Immature natural killer cell (primary cell): Measurements from ENCODE around the gene GRIFIN. TPM values are rescaled to one million over a fixed set of nuclear protein-coding genes. Genes with fewer than 3 reads are reported as not detected.

Source experiments
- DNase-seq, 3 donors: peaks; one replicate each; pipeline ENCODE4 v3.0.0; 2022; ENCODE audit warnings: mixed read lengths in 1 of 3
- H3K27ac Mint-ChIP-seq, 6 donors: one replicate each; pipeline ENCODE4 v1.8.0; 2020; ENCODE audit warnings: mixed read lengths in 6 of 6, mild to moderate bottlenecking in 5 of 6, inconsistent platforms in 4 of 6, moderate library complexity in 3 of 6
- H3K27me3 Mint-ChIP-seq, 3 donors: one replicate each; pipeline ENCODE4 v1.8.0; 2020 to 2021; ENCODE audit warnings: low read depth in 3 of 3, mild to moderate bottlenecking in 3 of 3, mixed read lengths in 3 of 3, moderate library complexity in 3 of 3, inconsistent platforms in 1 of 3
- H3K36me3 Mint-ChIP-seq, 3 donors: one replicate each; pipeline ENCODE4 v1.8.0; 2020; ENCODE audit warnings: mixed read lengths in 3 of 3, inconsistent platforms in 2 of 3, mild to moderate bottlenecking in 2 of 3
- H3K4me1 Mint-ChIP-seq, 2 donors: one replicate each; pipeline ENCODE4 v1.8.0; 2020; ENCODE audit warnings: inconsistent platforms in 2 of 2, mild to moderate bottlenecking in 2 of 2, mixed read lengths in 2 of 2, moderate library complexity in 1 of 2
- H3K4me3 Mint-ChIP-seq, 5 donors: one replicate each; pipeline ENCODE4 v1.8.0; 2020; ENCODE audit warnings: mild to moderate bottlenecking in 5 of 5, mixed read lengths in 5 of 5, inconsistent platforms in 3 of 5, moderate library complexity in 3 of 5
- H3K9me3 Mint-ChIP-seq, 6 donors: one replicate each; pipeline ENCODE4 v1.8.0; 2020; ENCODE audit warnings: mild to moderate bottlenecking in 6 of 6, mixed read lengths in 6 of 6, inconsistent platforms in 4 of 6, moderate library complexity in 3 of 6
- polyA plus RNA-seq, 3 donors: library from polyadenylated mRNA; unstranded; fragments of 300-500 nt; fragmentation: Illumina TruSeq; gene quantifications; one replicate each; pipeline ENCODE4 v1.2.3, GENCODE V29; 2021

GRIFIN gene
- polyA plus RNA-seq, 3 donors from 2014 or later, result not detected

- DNase-seq, result no peak
- Mint-ChIP-seq H3K27me3 (peaks cover 7 to 24% (median 13%) of the 10 kb centered on the region in 3 donors), H3K27ac (peak overlapping the region; percentile 96 to 98 (median 97)), H3K4me3 (peak overlapping the region; percentile 76 to 84 (median 80)), H3K9me3 (no peaks in the 10 kb centered on the region), H3K4me1 (peaks cover 54 to 56% of the 10 kb centered on the region in 2 donors), H3K36me3 (no peaks in the 10 kb centered on the region)
Measured at GRCh38 chr7:2509298-2509906, 33.2 kb upstream of the GRIFIN start.

GRCh38 chr7:2508327-2509215 is 32.4 kb upstream of the GRIFIN start:
- peaks cover 9 to 26% (median 16%) of the 10 kb centered on the region in 3 donors for H3K27me3 Mint-ChIP-seq
- H3K9me3 Mint-ChIP-seq, result no peaks in the 10 kb centered on the region
- H3K4me3 Mint-ChIP-seq, result peak overlapping the region; percentile 76 to 84 (median 80)
- no peaks in the 10 kb centered on the region for H3K36me3 Mint-ChIP-seq
- peak; percentile 86 to 88 (median 87) for DNase-seq
- peaks cover 54 to 56% of the 10 kb centered on the region in 2 donors for H3K4me1 Mint-ChIP-seq
- H3K27ac Mint-ChIP-seq, result peak overlapping the region; percentile 96 to 98 (median 97)

- peak overlapping the region in 4 of 5 donors; percentile 79 to 84 (median 81) for H3K4me3 Mint-ChIP-seq
- peak overlapping the region; percentile 96 to 98 (median 97) for H3K27ac Mint-ChIP-seq
- DNase-seq, result no peak
- H3K9me3 Mint-ChIP-seq, result no peaks in the 10 kb centered on the region
- H3K4me1 Mint-ChIP-seq, result peaks cover 50 to 52% of the 10 kb centered on the region in 2 donors
- no peaks in the 10 kb centered on the region for H3K36me3 Mint-ChIP-seq
- H3K27me3 Mint-ChIP-seq, result peaks cover 9 to 25% (median 16%) of the 10 kb centered on the region in 3 donors
Measured at GRCh38 chr7:2507917-2508306, 31.7 kb upstream of the GRIFIN start.

- no peak for DNase-seq
- peaks cover 9 to 25% (median 14%) of the 10 kb centered on the region in 3 donors for H3K27me3 Mint-ChIP-seq
- peaks cover 44 to 47% of the 10 kb centered on the region in 2 donors for H3K4me1 Mint-ChIP-seq
- H3K36me3 Mint-ChIP-seq, result no peaks in the 10 kb centered on the region
- no peaks in the 10 kb centered on the region for H3K9me3 Mint-ChIP-seq
- H3K27ac Mint-ChIP-seq, result peak overlapping the region in 1 of 6 donors; percentile 97
- H3K4me3 Mint-ChIP-seq, result no peak overlapping the region
Measured at GRCh38 chr7:2507208-2507916, 31.2 kb upstream of the GRIFIN start.

- H3K4me1 Mint-ChIP-seq, result peaks cover 25 to 29% of the 10 kb centered on the region in 2 donors
- DNase-seq, result no peak
Measured at GRCh38 chr7:2505401-2505800, 29.2 kb upstream of the GRIFIN start.

GRCh38 chr7:2504889-2505375 is 28.7 kb upstream of the GRIFIN start:
- H3K27ac Mint-ChIP-seq, result no peak overlapping the region
- no peaks in the 10 kb centered on the region for H3K9me3 Mint-ChIP-seq
- DNase-seq, result no peak
- H3K4me1 Mint-ChIP-seq, result peaks cover 20 to 25% of the 10 kb centered on the region in 2 donors
- H3K36me3 Mint-ChIP-seq, result no peaks in the 10 kb centered on the region
- peaks cover 9 to 16% (median 14%) of the 10 kb centered on the region in 3 donors for H3K27me3 Mint-ChIP-seq
- H3K4me3 Mint-ChIP-seq, result no peak overlapping the region

More at GRCh38 chr7:2505401-2505800, 29.2 kb upstream of the GRIFIN start:
- H3K4me3 Mint-ChIP-seq, result no peak overlapping the region
- H3K36me3 Mint-ChIP-seq, result no peaks in the 10 kb centered on the region
- H3K27me3 Mint-ChIP-seq, result peaks cover 9 to 16% (median 14%) of the 10 kb centered on the region in 3 donors
- no peak overlapping the region for H3K27ac Mint-ChIP-seq
- no peaks in the 10 kb centered on the region for H3K9me3 Mint-ChIP-seq

DNA sequence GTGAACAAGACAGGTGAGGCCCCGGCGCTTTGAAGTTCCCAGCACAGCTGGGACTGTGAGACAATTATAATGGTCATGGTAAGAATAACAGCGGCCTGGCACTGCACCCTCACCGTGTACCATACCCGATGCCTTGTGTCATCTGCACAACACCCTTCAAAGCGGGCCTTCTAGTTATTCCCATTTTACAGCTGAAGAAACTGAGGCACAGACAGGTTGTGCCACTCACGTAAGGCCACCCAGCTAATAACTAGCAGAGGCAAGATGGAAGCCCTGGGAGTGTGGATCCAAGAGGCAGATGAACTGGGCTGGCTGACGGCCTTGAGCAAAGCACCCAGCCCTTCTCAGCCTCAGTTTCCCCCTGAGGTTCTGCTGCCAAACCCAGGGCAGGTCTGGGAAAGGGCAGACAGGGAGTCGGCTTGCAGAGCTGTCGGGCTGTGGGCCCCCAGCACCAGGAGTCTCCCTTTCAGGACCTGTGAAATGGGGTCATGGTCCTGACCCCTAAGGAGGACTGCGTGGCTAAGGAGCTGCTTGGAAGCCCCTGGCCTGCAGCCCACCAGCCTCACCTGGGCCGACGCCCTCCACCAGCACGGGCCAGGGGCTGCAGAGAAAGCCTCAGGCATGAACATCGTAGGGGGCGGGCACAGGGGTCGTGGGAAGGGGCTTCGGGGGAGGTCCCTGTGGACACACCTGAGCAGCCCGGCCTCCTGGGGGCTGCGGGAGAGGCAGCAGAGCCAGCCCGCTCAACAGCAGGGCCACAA is 28.1 kb upstream of the GRIFIN start:
- DNase-seq, result no peak
- no peaks in the 10 kb centered on the region for H3K36me3 Mint-ChIP-seq
- no peaks in the 10 kb centered on the region for H3K9me3 Mint-ChIP-seq
- H3K4me3 Mint-ChIP-seq, result no peak overlapping the region
- H3K27me3 Mint-ChIP-seq, result peaks cover 9 to 16% (median 14%) of the 10 kb centered on the region in 3 donors
- peaks cover 16 to 19% of the 10 kb centered on the region in 2 donors for H3K4me1 Mint-ChIP-seq
- H3K27ac Mint-ChIP-seq, result no peak overlapping the region

GRCh38 chr7:2503056-2503941 is 27.1 kb upstream of the GRIFIN start:
- H3K4me1 Mint-ChIP-seq, result peaks cover 6 to 10% of the 10 kb centered on the region in 2 donors

DNA sequence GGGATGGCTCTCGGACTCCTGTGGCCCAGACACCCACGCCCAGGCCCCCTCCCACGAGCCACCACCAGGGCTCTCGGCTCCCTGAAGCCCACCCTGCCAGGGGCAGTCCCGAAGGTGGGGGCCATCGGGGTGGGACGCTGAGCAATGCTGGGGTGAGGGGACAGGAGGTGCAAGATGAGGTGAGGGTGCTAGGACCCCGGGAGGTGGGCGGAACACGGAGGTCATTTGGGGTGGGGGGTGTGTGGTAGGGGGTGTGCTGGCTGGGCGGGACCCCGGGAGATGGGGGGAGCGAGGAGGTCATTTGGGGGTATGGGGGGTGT is 26.4 kb upstream of the GRIFIN start:
- no peak for DNase-seq
- Mint-ChIP-seq H3K27ac (no peak overlapping the region), H3K4me1 (peaks cover 0 to 3% of the 10 kb centered on the region in 2 donors), H3K36me3 (no peaks in the 10 kb centered on the region), H3K9me3 (no peaks in the 10 kb centered on the region), H3K4me3 (no peak overlapping the region), H3K27me3 (peaks cover 2 to 7% (median 3%) of the 10 kb centered on the region in 3 donors)

More at GRCh38 chr7:2503056-2503941, 27.1 kb upstream of the GRIFIN start:
- no peaks in the 10 kb centered on the region for H3K36me3 Mint-ChIP-seq
- H3K27me3 Mint-ChIP-seq, result peaks cover 3 to 12% (median 7%) of the 10 kb centered on the region in 3 donors
- H3K9me3 Mint-ChIP-seq, result no peaks in the 10 kb centered on the region
- H3K4me3 Mint-ChIP-seq, result no peak overlapping the region
- DNase-seq, result no peak
- H3K27ac Mint-ChIP-seq, result no peak overlapping the region

DNA sequence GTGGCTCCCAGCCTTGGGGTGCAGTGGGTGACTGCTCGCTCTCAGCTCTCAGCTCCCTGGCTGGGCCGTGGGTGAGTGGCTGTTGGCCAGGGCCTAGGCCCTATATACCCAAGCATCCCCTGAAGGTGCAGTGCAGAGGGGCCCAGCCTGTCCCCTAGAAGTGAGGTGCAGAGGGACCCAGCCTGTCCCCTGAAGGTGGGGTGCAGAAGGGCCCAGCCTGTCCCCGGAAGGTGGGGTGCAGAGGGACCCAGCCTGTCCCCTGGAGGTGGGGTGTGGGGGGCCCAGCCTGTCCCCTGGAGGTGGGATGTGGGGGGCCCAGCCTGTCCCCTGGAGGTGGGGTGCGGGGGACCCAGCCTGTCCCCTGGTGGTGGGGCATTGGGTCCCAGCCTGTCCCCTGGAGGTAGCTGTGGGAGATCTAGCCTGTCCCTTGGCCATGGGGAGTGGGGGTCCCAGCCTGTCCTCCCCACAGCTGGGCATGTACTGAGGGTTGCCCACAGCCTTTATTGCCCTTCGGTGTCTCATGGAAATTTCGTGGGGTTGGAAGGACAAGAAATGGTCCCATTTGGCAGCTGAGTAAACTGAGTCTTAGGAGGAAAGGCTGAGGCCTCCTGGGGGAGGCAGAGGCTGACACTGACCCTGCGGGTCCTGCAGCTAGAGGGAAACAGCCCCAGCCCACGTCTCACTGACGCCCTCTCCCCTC is 25.9 kb upstream of the GRIFIN start:
- no peak for DNase-seq
- H3K9me3 Mint-ChIP-seq, result no peaks in the 10 kb centered on the region
- H3K36me3 Mint-ChIP-seq, result no peaks in the 10 kb centered on the region
- peaks cover 0 to 2% of the 10 kb centered on the region in 2 donors for H3K4me1 Mint-ChIP-seq
- H3K4me3 Mint-ChIP-seq, result no peak overlapping the region
- peaks cover 2 to 7% (median 3%) of the 10 kb centered on the region in 3 donors for H3K27me3 Mint-ChIP-seq
- H3K27ac Mint-ChIP-seq, result no peak overlapping the region

DNA sequence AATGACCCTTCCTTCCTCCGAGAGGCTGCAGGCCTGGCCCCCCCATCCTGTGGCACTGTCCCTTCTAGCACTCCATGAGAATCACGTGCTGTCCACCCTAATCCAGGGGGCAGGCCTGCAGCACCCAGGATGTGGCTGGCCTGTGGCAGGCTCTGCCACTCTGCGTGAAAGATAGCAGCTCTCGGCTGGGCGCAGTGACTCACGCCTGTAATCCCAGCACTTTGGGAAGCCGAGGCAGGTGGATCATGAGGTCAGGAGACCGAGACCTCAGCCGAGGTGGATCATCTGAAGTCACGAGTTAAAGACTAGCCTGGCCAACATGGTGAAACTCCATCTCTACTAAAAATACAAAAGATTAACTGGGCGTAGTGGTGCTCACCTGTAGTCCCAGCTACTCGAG is 24.5 kb upstream of the GRIFIN start:
- H3K27ac Mint-ChIP-seq, result no peak overlapping the region
- no peaks in the 10 kb centered on the region for H3K9me3 Mint-ChIP-seq
- H3K27me3 Mint-ChIP-seq, result peaks cover 2 to 12% (median 3%) of the 10 kb centered on the region in 3 donors
- DNase-seq, result no peak
- H3K36me3 Mint-ChIP-seq, result no peaks in the 10 kb centered on the region
- H3K4me1 Mint-ChIP-seq, result no peaks in the 10 kb centered on the region
- no peak overlapping the region for H3K4me3 Mint-ChIP-seq
